ENCODE data around the gene TGFB1. TPM values are rescaled to one million over a fixed set of nuclear protein-coding genes. Genes with fewer than 3 reads are reported as not detected.
"Not testable (repeated sequence)": the region's sequence is repeated elsewhere in the genome, so short reads cannot be mapped to it uniquely, and the experiment has no call there.

Gene TGFB1
- polyA plus RNA-seq, 1 donor (not counting 4 experiments of a cell fraction or from before 2014, with no cell fraction given) = 5.8 TPM

DNA sequence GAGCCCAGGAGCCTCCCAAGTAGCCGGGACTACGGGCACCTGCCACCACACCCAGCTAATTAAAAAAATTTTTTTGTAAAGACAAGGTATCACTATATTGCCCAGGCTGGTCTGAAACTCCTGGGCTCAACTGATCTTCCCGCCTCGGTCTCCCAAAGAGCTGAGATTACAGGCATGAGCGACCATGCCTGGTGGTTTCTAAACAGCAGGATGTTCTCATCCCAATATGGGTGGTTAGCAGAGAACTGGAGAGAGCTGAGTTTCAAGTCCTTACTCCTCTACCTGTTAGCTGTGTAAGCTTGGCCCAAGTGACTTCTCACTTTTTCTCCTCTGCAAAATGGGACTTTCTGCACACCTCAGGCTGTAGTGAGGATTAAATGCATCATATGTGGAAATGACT, 30.6 kb upstream of the TGFB1 start:
- dilution Hi-C loops (cut with MboI; ENCODE audit: extremely low pct_ligation_motif_present, low sequenced_read_pairs) = no loop called here
- Histone ChIP-seq H3K9me3 (ENCODE audit: control insufficient read depth, low read depth, low read length) (no peaks in the 10 kb centered on the region), H3K9me1 (ENCODE audit: control insufficient read depth, extremely low read depth, insufficient read depth, low read length) (no peaks in the 10 kb centered on the region), H3K4me2 (ENCODE audit: control insufficient read depth, extremely low read depth, insufficient read depth, low read depth, low read length) (no peak overlapping the region), H3K79me2 (ENCODE audit: control insufficient read depth, insufficient read depth, low read length) (no peaks in the 10 kb centered on the region), H3K4me1 (ENCODE audit: control insufficient read depth, extremely low read depth, insufficient read depth, low read length) (peaks cover 18% of the 10 kb centered on the region), H3K36me3 (ENCODE audit: control insufficient read depth in 2 of 2, extremely low read depth in 1 of 2, insufficient read depth in 2 of 2, low read length in 2 of 2) (peaks cover 7 to 10% of the 10 kb centered on the region in 2 experiments), H3K4me3 (ENCODE audit: control insufficient read depth in 2 of 3, extremely low read depth in 1 of 3, insufficient read depth in 2 of 3, low read depth in 1 of 3, low read length in 3 of 3) (no peak overlapping the region), H3K9ac (ENCODE audit: control insufficient read depth, extremely low read depth, insufficient read depth, low read length) (no peak overlapping the region), H3K27ac (ENCODE audit: control insufficient read depth, insufficient read depth, low read length) (no peak overlapping the region), H3K27me3 (ENCODE audit: control insufficient read depth, extremely low read depth, insufficient read depth, low read length) (no peaks in the 10 kb centered on the region), H2AFZ (ENCODE audit: control insufficient read depth, low read length) (no peak overlapping the region), H4K20me1 (ENCODE audit: control insufficient read depth, extremely low read depth, insufficient read depth, low read length) (no peaks in the 10 kb centered on the region)
- TF ChIP-seq EZH2 (IDR thresholded peaks at IDR 0.05; ENCODE audit: low read length) = no peak
- TF ChIP-seq, protein P1, sequence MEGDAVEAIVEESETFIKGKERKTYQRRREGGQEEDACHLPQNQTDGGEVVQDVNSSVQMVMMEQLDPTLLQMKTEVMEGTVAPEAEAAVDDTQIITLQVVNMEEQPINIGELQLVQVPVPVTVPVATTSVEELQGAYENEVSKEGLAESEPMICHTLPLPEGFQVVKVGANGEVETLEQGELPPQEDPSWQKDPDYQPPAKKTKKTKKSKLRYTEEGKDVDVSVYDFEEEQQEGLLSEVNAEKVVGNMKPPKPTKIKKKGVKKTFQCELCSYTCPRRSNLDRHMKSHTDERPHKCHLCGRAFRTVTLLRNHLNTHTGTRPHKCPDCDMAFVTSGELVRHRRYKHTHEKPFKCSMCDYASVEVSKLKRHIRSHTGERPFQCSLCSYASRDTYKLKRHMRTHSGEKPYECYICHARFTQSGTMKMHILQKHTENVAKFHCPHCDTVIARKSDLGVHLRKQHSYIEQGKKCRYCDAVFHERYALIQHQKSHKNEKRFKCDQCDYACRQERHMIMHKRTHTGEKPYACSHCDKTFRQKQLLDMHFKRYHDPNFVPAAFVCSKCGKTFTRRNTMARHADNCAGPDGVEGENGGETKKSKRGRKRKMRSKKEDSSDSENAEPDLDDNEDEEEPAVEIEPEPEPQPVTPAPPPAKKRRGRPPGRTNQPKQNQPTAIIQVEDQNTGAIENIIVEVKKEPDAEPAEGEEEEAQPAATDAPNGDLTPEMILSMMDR (optimal IDR thresholded peaks at IDR 0.05 in 1 of 3, IDR thresholded peaks at IDR 0.05 in 1 of 3, conservative IDR thresholded peaks at IDR 0.05 in 1 of 3; ENCODE audit: extremely low read depth in 1 of 3, insufficient read depth in 2 of 3, low read length in 3 of 3) = no peak
- DNase-seq (ENCODE audit: low read depth, low spot score) (no peak), FAIRE-seq (no peak)

DNA sequence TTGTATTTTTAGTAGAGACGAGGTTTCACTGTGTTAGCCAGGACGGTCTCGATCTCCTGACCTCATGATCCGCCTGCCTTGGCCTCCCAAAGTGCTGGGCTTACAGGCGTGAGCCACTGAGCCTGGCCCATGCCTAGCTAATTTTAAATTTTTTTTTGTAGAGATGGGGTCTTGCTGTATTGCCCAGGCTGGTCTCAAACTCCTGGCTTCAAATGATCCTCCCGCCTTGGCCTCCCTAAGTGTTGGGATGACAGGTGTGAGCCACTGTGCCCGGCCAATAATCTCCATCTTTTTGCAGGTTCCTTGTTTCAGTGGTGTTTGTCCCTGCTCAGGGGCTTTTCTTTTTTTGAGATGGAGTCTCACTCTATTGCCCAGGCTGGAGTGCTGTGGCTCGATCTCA, 27.8 kb upstream of the TGFB1 start:
- H2AFZ ChIP-seq (ENCODE audit: control insufficient read depth, low read length); dilution Hi-C loops (cut with MboI; ENCODE audit: extremely low pct_ligation_motif_present, low sequenced_read_pairs); H3K9ac ChIP-seq (ENCODE audit: control insufficient read depth, extremely low read depth, insufficient read depth, low read length); H3K9me1 ChIP-seq (ENCODE audit: control insufficient read depth, extremely low read depth, insufficient read depth, low read length); H4K20me1 ChIP-seq (ENCODE audit: control insufficient read depth, extremely low read depth, insufficient read depth, low read length); H3K4me3 ChIP-seq (ENCODE audit: control insufficient read depth in 2 of 3, extremely low read depth in 1 of 3, insufficient read depth in 2 of 3, low read depth in 1 of 3, low read length in 3 of 3); H3K4me2 ChIP-seq (ENCODE audit: control insufficient read depth, extremely low read depth, insufficient read depth, low read depth, low read length); FAIRE-seq; H3K27me3 ChIP-seq (ENCODE audit: control insufficient read depth, extremely low read depth, insufficient read depth, low read length); H3K79me2 ChIP-seq (ENCODE audit: control insufficient read depth, insufficient read depth, low read length); H3K9me3 ChIP-seq (ENCODE audit: control insufficient read depth, low read depth, low read length); H3K36me3 ChIP-seq (ENCODE audit: control insufficient read depth in 2 of 2, extremely low read depth in 1 of 2, insufficient read depth in 2 of 2, low read length in 2 of 2); H3K27ac ChIP-seq (ENCODE audit: control insufficient read depth, insufficient read depth, low read length); DNase-seq (ENCODE audit: low read depth, low spot score): not testable (repeated sequence)
- peaks cover 18% of the 10 kb centered on the region for H3K4me1 ChIP-seq (ENCODE audit: control insufficient read depth, extremely low read depth, insufficient read depth, low read length)

DNA sequence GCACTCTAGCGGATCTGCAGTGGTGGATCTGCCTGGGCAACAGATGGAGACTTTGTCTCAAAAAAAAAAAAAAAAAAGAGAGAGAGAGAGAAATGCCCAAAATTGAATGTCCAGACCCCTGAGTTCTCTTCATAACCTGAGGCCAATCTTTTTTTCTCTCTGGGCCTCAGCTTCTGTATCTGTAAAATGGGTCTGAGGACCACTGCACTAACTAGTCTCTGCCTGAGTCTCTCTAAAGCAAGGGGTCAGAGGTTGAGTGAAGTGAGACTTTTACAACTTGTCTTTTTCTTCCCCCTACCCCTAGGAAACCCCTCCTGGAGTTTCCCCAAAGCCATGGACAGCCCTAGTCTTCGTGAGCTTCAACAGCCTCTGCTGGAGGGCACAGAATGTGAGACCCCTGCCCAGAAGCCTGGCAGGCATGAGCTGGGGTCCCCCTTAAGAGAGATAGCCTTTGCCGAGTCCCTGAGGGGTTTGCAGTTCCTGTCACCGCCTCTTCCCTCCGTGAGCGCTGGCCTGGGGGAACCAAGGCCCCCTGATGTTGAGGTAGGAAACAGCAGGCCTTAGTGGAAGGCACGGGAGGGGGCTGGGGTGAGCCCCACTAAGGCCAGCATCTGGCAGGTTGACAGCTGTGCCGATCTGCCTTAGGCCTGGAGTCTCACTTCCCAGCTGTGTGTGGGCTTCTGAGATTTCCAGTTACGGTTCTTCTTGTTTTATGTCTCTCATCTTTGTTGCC, 24.4 kb upstream of the TGFB1 start:
- Histone ChIP-seq H3K36me3 (ENCODE audit: control insufficient read depth in 2 of 2, extremely low read depth in 1 of 2, insufficient read depth in 2 of 2, low read length in 2 of 2) (peaks cover 0 to 4% of the 10 kb centered on the region in 2 experiments), H3K27ac (ENCODE audit: control insufficient read depth, insufficient read depth, low read length) (no peak overlapping the region), H3K79me2 (ENCODE audit: control insufficient read depth, insufficient read depth, low read length) (no peaks in the 10 kb centered on the region), H3K4me3 (ENCODE audit: control insufficient read depth in 2 of 3, extremely low read depth in 1 of 3, insufficient read depth in 2 of 3, low read depth in 1 of 3, low read length in 3 of 3) (no peak overlapping the region), H3K9me1 (ENCODE audit: control insufficient read depth, extremely low read depth, insufficient read depth, low read length) (no peaks in the 10 kb centered on the region), H3K9ac (ENCODE audit: control insufficient read depth, extremely low read depth, insufficient read depth, low read length) (no peak overlapping the region), H3K9me3 (ENCODE audit: control insufficient read depth, low read depth, low read length) (no peaks in the 10 kb centered on the region), H3K4me1 (ENCODE audit: control insufficient read depth, extremely low read depth, insufficient read depth, low read length) (peaks cover 22% of the 10 kb centered on the region), H3K4me2 (ENCODE audit: control insufficient read depth, extremely low read depth, insufficient read depth, low read depth, low read length) (no peak overlapping the region), H4K20me1 (ENCODE audit: control insufficient read depth, extremely low read depth, insufficient read depth, low read length) (no peaks in the 10 kb centered on the region), H2AFZ (ENCODE audit: control insufficient read depth, low read length) (no peak overlapping the region), H3K27me3 (ENCODE audit: control insufficient read depth, extremely low read depth, insufficient read depth, low read length) (no peaks in the 10 kb centered on the region)
- dilution Hi-C loops (cut with MboI; ENCODE audit: extremely low pct_ligation_motif_present, low sequenced_read_pairs) = no loop called here
- FAIRE-seq (no peak), DNase-seq (ENCODE audit: low read depth, low spot score) (no peak)
- no peak for TF ChIP-seq EZH2 (IDR thresholded peaks at IDR 0.05; ENCODE audit: low read length)
- TF ChIP-seq, protein P1 (optimal IDR thresholded peaks at IDR 0.05 in 1 of 3, IDR thresholded peaks at IDR 0.05 in 1 of 3, conservative IDR thresholded peaks at IDR 0.05 in 1 of 3; ENCODE audit: extremely low read depth in 1 of 3, insufficient read depth in 2 of 3, low read length in 3 of 3) = peak in 1 of 3 experiments; percentile 7
